SK-N-MC (cell line): Measurements from ENCODE around the gene MSH5.
A peak's percentile ranks its signal among the peaks of the same experiment; 100 is the strongest.

ENCODE experiments used
- DNase-seq: peaks from one replicate; pipeline ENCODE4 v3.0.0-alpha.2; 2011; ENCODE audit warnings: low read depth, low spot score
- H3K27ac ChIP-seq: fragments of 200-600 bp; sonication (generic); 2 replicates; pipeline ENCODE4 v1.5.1; 2016; ENCODE audit warnings: mixed run types
- H3K36me3 ChIP-seq: fragments of 200-600 bp; sonication (generic); 2 replicates; pipeline ENCODE4 v1.6.1; 2017; ENCODE audit warnings: antibody characterized with exemption, low read length, mixed read lengths; ENCODE audit not compliant: insufficient read depth
- H3K4me3 ChIP-seq: fragments of 200-600 bp; sonication (generic); 2 replicates; pipeline ENCODE4 v1.5.1; 2016
- H3K9ac ChIP-seq: fragments of 200-600 bp; sonication (generic); 2 replicates; pipeline ENCODE4 v1.8.0; 2017; ENCODE audit warnings: mixed run types, mixed read lengths; ENCODE audit not compliant: insufficient read length
- H3K9me3 ChIP-seq: fragments of 200-600 bp; sonication (generic); 2 replicates; pipeline ENCODE4 v1.6.1; 2017; ENCODE audit warnings: low read depth, mild to moderate bottlenecking, antibody characterized with exemption, low read length, moderate library complexity, mixed read lengths
- EZH2 ChIP-seq: fragments of 200-600 bp; sonication (generic); IDR thresholded peaks from one replicate; pipeline ENCODE4 v1.6.1; 2017; ENCODE audit warnings: antibody characterized with exemption
- FOXP2 ChIP-seq: optimal IDR thresholded peaks from 2 replicates; pipeline ENCODE3; 2011; ENCODE audit warnings: mild to moderate bottlenecking, moderate library complexity; ENCODE audit not compliant: insufficient read depth; ENCODE audit errors: extremely low read length, control extremely low read depth
- POLR2AphosphoS5 ChIP-seq: IDR thresholded peaks from 2 replicates; pipeline ENCODE4 v1.6.1; 2012; ENCODE audit warnings: mild to moderate bottlenecking, low read depth, low read length, borderline replicate concordance

The MSH5 gene

DNA sequence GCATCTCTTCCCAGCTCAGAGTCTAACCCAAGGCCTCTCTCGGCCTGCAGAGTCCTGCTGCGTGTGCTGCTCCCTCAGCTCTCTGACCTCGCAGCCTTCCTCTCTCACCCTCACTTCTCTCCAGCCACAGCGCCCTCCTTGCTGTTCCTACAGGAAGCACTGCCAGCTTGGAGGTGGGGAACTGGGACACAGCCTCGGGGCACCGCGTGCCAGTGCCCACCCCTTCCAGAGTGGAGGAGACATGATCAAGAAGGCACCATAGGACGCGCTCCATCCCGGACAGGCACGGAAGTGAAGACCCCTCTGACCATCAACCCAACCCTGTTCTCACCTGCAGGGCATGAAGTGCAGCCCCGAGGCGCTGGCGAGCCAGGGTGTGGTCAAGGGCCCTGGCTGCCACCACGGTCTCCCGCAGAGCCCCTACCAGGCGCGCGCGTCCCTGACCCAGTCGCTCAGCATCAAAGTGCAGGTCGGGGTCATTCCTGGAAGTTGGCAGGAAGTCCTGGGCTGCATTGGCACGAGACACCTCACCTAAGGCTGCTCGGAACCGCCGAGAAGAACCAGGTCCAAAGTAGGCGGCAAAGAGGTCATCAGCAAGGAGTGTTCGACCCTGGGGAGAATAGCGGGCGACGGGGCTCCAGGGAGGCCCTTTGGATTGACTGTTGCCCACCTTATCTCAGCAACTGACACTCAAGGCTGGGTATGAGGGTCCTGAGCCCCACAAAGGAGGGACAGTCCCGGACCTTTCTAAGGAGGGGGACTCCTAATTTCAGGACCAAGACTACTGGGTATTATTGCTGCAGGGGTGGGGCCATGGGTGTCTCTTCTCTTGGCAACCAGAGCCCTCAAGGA, 36.1 kb downstream of the MSH5 start:
- Histone ChIP-seq H3K4me3 (no peak overlapping the region), H3K9ac (no peak overlapping the region), H3K27ac (no peak overlapping the region), H3K9me3 (no peaks in the 10 kb centered on the region), H3K36me3 (peaks cover 31% of the 10 kb centered on the region)
- no peak for DNase-seq
- TF ChIP-seq POLR2AphosphoS5 (no peak), FOXP2 (no peak), EZH2 (no peak)

DNA sequence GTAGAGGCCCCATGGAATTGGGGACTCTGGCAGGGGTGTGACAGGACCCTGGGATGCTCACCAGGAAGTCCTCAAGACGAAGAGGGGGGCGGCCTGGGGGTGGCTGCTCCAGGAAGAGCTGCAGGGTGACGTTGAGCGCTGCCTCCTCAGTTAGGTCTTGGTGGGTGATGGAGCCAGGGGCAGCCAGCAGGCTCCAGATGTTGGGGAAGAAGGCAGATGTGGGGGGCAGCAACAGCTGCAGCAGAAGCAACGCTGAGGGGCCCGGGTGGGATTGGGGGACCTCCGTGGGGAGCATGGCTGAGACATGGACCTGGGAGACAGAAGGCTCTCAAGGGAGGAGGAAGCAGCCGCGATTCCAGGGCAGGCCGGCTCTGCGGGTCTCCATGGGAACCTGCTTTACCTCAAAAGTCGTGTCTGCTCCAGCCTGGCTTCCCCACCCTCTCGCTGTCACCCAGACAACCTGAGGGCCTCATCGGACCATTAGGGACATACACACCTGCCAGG, 36.7 kb downstream of the MSH5 start:
- no peak for TF ChIP-seq EZH2
- no peak for TF ChIP-seq POLR2AphosphoS5
- no peak for TF ChIP-seq FOXP2
- H3K36me3 ChIP-seq = peaks cover 38% of the 10 kb centered on the region
- H3K9me3 ChIP-seq = no peaks in the 10 kb centered on the region
- no peak overlapping the region for H3K27ac ChIP-seq
- DNase-seq = no peak
- no peak overlapping the region for H3K4me3 ChIP-seq
- H3K9ac ChIP-seq = no peak overlapping the region

DNA sequence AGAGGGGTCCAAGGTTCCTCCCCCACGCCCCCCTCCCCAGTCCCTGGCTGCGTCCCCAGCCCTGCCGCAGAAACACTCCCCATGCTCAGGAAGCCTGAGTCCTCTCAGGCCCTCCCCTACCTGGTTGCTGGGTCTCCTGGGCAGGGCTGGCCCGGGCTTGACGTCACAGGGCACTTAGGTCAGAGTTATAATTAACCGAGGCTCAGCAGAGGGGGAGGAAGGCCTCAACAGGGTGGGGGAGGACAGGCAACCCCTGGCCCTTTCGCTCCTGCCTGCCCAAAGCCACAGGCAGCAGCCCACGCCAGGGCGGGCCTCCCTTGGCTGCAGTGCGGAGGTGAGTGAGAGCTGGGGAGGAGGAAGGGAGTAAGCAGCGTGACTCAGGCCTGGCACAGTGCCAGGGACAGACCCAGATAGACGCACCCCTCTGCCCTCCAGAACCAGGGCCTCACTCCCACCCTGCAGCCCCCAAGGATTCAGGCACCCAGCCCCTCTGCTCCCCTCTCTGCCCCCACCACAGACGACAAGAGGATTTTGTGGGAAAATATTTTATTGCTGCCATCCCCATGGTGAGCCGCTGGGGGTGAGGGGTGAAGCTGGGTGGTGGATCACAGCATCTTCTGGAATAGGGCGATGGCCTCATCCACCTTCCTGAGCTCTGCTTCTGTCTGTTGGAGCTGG, 37.3 kb downstream of the MSH5 start, which contains the start of gene VWA7:
TSS of gene VWA7 (minus strand) at position 340 of the 678 bp plus-strand sequence. CDS start 549 bp downstream, outside the sequence.
- Histone ChIP-seq H3K27ac (peak within 1 kb of the TSS; percentile 46), H3K9ac (no peak within 1 kb of the TSS), H3K9me3 (no peaks in the 10 kb centered on the region), H3K36me3 (peaks cover 44% of the 10 kb centered on the region), H3K4me3 (no peak within 1 kb of the TSS)
- DNase-seq = no peak
- TF ChIP-seq EZH2 (no peak), POLR2AphosphoS5 (peak; percentile 39), FOXP2 (no peak)

DNA sequence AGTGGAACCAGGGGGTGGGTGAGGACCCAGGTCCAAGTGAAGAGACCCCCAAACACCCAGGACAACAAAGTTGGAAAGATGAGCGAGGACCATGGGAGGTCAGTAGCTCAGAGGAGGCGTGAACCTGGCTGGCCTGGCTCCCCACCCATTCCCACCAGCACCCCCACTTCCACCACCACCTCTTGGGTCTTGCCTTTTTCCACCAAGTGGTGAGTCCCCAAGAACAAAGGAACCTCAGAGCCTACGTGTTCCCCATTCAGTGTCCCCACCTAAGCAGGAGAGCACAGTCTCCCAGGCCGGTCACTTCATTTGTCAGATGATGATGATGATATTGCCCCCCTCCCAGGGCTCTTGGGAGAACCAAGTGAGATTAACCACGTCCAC, 37.9 kb downstream of the MSH5 start:
- peaks cover 49% of the 10 kb centered on the region for H3K36me3 ChIP-seq
- H3K9me3 ChIP-seq = no peaks in the 10 kb centered on the region
- TF ChIP-seq EZH2 = no peak
- DNase-seq = no peak
- peak overlapping the region; percentile 46; the same call in 1 of the 2 replicates for H3K27ac ChIP-seq
- no peak overlapping the region for H3K9ac ChIP-seq
- H3K4me3 ChIP-seq = no peak overlapping the region

DNA sequence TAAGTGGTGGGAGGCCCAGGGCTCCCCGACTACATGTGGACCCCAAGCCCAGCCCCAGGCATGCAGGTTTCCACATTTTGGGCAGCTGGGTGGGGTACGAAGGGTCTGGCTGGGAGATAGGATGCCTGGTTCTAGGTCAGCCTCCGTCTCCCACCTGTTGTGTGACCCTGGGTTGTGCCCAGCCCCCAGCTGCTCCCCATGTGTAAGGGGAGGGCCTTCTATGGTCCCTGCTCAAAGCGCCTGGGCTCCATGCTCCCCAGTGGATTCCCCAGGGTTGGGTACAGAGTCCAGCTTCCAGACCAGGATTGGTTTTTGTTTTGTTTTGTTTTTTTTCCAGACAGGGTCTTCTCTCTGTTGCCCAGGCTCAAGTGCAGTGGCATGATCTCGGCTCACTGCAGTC, 38.4 kb downstream of the MSH5 start:
- peak overlapping the region; percentile 46; the same call in 1 of the 2 replicates for H3K27ac ChIP-seq

DNA sequence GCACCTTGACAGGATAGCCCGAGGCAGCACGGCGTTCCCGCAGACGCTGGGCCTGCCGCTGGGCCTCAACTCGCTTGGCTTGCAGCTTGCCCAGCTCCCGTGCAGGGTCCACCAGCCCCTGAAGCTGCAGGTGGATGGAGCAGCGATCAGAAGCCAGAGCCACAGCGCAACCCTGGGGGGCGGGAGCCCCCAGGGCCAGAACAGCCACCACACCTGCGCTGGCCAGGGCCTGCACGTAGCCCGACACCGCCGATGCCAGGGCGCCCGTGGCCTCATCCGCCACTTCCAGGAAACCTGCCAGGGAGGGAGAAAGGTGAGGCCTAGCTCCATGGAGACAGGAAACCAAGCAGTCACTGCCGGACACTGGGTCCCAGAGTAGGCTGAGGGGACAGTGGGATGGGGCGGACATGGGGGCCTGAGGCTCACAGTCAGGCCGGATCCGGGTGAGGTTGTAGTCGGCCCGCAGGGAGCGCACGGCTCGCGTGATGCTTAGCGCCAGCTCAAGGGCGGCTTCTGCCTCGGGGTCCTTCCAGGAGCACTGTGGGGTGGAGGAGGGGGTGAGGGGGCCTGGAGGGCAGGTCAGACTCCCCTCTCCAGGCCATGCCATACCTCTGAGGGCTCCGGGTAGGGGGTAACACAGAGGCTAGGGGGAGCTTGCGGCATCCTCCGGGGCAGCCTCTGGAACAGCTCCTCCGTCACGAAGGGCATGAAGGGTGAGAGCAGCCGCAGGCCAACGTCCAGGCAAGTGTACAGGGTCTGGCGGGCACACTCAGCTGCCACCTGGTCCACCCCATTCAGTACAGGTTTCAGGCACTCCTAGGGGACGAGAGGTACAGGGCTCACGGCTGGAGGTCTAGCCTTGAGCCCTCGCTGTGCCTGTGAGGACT, 39.4 kb downstream of the MSH5 start:
- TF ChIP-seq FOXP2 = no peak
- TF ChIP-seq POLR2AphosphoS5 = no peak
- TF ChIP-seq EZH2 = no peak
- Histone ChIP-seq H3K9me3 (no peaks in the 10 kb centered on the region), H3K36me3 (peaks cover 64% of the 10 kb centered on the region), H3K9ac (no peak overlapping the region), H3K4me3 (no peak overlapping the region), H3K27ac (no peak overlapping the region)
- no peak for DNase-seq

More for the DNA sequence above, 38.4 kb downstream of the MSH5 start:
- no peak for DNase-seq
- no peak overlapping the region for H3K4me3 ChIP-seq
- peaks cover 55% of the 10 kb centered on the region for H3K36me3 ChIP-seq
- H3K9ac ChIP-seq = no peak overlapping the region
- H3K9me3 ChIP-seq = no peaks in the 10 kb centered on the region
- TF ChIP-seq EZH2 (no peak), POLR2AphosphoS5 (no peak), FOXP2 (no peak)

DNA sequence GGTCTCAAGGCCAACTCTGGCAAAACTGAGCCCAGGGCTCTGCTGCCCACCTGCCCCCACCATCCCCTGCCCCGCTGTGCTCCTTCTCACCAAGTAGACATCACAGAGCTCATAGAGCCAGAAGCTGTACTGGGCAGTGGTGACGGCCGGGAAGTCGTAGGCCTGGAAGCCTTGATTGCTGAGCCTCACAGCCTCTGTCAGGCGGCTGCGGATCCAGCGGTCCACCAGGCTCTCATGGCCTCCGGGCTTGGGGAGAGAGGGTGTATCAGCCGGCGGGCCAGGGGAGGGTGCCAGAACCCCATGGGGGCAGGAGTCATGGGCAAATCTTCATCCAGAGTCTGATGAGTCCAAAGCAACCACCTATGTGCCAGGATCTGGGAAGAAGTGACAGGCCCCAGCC, 40.1 kb downstream of the MSH5 start:
- H3K4me3 ChIP-seq = no peak overlapping the region
- peaks cover 70% of the 10 kb centered on the region for H3K36me3 ChIP-seq
- no peak overlapping the region for H3K9ac ChIP-seq
- TF ChIP-seq POLR2AphosphoS5 (no peak), EZH2 (no peak), FOXP2 (no peak)
- DNase-seq = no peak
- H3K27ac ChIP-seq = no peak overlapping the region
- H3K9me3 ChIP-seq = no peaks in the 10 kb centered on the region

DNA sequence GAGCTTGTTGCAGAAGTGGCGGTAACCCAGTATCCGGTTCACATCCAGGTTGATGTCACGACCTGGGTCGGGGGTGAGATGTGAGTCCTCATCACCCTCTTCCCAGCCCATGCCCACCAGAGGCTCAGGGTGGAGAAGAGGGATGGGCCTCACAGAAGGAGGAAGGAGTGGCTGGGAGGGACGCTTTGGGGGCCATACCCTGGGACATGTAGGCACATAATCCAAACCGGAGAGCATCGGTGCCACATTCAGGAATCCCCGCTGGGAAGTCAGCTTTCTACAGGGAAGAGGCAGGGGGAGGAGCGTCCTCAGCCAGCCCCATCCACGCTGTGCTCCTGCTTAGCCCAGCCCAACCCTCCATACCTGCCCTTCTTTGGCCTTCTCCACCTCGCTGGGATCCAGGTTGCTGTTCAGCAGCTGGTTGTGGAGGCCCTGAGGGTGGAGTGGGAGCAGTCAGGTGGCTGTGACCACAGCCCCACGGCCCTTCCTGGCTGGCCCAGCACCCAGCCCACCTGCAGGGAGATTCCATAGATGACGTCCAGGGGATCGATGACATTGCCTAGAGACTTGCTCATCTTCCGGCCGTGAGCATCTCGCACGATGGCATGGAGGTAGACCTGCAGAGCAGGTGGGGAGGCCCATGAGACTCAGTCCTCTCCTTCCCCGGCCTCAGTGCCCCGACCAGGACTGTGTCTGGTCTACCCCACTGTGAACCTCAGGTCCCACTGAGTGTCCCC, 40.9 kb downstream of the MSH5 start:
- Histone ChIP-seq H3K27ac (no peak overlapping the region), H3K4me3 (no peak overlapping the region), H3K36me3 (peaks cover 78% of the 10 kb centered on the region), H3K9ac (no peak overlapping the region), H3K9me3 (no peaks in the 10 kb centered on the region)
- TF ChIP-seq POLR2AphosphoS5 (no peak), EZH2 (no peak), FOXP2 (no peak)
- no peak for DNase-seq
